Endometrium (tissue), 2 donors: Measurements from ENCODE around the gene PGP.

ENCODE experiments used
- FAIRE-seq: peaks from 2 replicates; lab custom pipeline; 2012; peaks lifted over from hg19 to GRCh38; lab: Jason Lieb, UNC
- donor health status: control.
- donor health status: control.

Gene PGP

DNA sequence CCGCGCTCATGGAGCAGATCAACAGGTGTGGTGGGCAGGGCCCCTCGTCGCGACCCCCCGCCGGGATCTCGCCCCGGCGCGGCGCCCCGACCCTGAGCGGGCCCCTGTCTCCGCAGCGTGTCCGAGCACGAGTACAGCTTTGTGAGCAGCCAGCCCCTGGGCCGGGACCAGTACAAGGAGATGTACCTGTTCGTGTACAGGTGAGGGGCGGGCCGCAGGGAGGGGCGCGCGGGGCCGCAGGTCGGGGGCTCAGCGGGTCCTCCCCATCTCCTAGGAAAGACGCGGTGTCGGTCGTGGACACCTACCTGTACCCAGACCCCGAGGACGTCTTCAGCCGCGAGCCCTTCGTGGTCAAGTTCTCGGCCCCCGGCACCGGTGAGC, 22.5 kb upstream of the PGP start:
- no peak for FAIRE-seq

DNA sequence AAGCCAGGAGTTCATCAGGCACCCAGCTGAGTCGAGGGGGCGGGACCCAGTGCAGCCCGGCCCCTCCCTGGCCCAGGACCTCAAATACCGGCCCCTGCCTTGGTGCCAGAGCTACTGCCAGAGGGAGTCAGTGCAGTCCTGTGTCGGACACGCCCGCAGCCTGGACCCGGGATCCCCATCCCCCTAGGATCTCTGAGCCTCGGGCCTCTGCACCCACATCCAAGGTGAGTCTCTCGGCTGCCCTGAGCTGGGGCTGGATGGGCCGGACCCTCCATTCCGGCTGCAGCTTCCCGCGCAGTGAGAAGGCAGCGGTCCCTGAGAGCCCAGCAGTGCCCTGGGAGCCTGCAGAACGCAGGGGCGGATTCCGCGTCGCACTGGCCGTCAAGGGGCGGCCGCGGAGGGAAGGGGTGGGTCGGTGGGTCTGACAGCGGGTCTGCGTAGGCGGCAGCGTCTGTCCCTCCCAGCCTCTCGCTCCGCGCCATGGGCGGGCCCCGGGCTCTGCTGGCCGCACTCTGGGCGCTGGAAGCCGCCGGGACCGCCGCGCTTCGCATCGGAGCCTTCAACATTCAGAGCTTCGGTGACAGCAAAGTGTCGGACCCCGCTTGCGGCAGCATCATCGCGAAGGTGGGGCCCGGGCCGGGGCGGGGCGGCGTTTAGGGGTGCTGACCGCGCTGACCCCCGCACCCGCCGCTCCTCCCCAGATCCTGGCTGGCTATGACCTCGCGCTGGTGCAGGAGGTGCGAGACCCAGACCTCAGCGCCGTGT, 21.9 kb upstream of the PGP start, which contains the start of gene DNASE1L2:
TSS of gene DNASE1L2 (plus strand) at position 108 of the 765 bp plus-strand sequence. CDS start at position 481, 373 bp downstream.
- FAIRE-seq, result no peak

DNA sequence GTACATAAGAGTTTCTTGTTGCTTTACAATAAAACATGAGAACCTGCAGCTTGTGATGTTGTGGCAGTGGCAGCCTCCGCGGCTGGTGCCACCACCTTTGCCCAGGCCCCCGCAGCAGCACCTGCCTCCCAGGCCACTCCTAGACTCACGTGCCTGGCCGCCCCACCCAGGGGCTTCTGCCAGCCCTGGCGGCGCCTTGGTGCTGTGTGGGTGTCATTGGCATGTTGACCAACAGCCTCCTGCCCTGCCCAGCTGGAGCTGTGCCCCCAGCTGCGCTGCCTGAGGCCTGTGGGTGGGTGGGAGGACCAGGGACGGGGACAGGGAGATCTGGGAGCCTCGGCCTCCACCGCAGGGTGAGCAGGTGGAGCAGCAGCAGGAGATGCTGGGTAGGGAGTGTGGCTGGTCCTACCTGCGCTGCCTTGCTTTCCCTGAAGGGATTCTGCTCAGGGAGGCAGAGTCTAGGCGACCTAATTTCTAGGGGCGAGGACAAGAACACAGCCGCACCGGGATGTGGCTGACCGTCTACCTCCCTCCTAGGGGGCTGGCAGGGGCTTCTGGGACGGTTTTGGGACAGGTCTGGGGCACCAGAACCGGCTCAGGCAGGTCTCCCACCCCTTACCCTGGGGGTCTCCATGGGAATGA, 21.2 kb upstream of the PGP start:
- FAIRE-seq, result no peak

DNA sequence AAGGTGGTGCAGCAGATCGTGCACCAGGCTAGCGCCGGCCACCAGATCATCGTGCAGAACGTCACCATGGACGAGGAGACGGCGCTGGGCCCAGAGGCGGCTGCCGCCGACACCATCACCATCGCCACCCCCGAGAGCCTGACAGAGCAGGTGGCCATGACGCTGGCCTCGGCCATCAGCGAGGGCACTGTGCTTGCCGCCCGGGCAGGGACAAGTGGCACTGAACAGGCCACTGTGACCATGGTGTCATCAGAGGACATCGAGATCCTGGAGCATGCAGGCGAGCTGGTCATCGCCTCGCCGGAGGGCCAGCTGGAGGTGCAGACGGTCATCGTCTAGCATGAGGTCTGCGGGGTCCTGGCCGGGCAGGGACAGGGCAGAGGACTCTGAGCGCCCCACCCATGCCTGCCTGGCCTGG, 20.6 kb upstream of the PGP start:
- FAIRE-seq, result no peak

DNA sequence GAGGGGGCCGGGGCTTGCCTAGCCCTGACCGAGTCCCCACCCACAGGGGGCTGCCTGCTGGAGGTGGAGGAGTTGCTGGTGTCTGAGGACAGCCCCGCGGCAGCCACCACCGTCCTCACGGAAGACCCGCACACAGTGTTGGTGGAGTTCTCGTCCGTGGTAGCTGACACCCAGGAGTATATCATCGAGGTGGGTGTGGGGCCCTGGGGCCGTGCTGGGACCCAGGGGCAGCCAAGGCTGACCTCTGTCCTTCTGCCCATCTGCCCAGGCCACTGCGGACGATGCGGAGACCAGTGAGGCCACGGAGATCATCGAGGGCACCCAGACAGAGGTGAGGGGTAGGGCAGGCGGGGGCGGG, 20.2 kb upstream of the PGP start:
- FAIRE-seq, result no peak

DNA sequence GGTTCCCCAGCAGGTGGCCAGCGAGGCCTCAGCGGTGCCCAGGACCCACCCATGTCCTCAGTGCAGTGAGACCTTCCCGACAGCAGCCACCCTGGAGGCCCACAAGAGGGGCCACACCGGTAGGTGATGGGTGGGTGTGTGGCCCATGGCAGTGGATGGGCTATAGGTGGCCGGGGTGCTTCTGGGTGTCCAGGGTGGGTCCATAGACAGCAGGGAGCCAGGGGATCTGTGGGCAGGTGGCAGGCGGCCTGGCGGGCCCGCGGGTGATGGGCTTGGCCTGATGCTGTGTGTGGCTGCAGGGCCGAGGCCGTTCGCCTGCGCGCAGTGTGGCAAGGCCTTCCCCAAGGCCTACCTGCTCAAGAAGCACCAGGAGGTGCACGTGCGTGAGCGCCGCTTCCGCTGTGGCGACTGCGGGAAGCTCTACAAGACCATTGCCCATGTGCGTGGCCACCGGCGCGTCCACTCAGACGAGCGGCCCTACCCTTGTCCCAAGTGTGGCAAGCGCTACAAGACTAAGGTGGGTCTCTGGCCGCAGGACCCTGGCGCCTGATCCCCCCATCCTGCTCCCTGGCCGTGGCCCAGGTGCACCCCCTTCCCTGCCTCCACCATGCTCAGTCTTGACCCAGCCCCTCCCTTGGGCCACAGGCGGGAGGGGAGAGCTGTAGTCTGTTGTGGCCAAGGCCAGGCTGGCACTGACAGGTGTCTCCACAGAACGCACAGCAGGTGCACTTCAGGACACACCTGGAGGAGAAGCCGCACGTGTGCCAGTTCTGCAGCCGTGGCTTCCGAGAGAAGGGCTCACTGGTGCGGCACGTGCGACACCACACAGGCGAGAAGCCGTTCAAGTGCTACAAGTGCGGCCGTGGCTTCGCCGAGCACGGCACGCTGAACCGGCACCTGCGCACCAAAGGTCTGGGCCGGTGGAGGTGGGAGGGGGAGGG, 19.5 kb upstream of the PGP start:
- FAIRE-seq, result no peak

DNA sequence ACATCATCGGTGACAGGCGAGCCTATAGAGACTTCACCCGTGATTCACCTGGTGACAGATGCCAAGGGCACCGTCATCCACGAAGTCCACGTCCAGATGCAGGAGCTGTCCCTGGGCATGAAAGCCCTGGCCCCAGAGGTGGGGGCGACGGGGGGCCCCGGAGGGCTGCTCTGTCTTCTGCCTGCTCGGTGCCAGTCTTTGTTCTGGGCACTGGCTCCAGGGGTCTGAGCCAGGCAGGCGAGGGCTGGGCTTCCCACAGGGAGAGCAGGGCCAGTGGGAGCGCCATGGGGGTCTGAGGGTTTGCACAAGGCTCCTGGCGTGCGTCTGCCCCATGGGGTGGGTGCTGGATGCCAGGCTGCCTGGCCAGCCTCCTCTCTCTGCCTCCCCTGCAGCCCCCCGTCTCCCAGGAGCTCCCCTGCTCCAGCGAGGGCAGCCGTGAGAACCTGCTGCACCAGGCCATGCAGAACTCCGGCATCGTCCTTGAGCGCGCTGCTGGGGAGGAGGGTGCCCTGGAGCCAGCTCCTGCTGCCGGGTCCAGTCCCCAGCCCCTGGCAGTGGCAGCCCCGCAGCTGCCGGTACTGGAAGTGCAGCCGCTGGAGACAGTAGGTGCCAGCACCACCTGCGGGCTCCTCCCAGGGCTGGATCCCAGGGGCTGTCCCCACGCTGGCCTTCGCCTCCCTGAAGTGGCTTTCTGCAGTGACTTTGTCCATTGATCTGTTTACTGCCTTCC, 18.6 kb upstream of the PGP start:
- no peak for FAIRE-seq

DNA sequence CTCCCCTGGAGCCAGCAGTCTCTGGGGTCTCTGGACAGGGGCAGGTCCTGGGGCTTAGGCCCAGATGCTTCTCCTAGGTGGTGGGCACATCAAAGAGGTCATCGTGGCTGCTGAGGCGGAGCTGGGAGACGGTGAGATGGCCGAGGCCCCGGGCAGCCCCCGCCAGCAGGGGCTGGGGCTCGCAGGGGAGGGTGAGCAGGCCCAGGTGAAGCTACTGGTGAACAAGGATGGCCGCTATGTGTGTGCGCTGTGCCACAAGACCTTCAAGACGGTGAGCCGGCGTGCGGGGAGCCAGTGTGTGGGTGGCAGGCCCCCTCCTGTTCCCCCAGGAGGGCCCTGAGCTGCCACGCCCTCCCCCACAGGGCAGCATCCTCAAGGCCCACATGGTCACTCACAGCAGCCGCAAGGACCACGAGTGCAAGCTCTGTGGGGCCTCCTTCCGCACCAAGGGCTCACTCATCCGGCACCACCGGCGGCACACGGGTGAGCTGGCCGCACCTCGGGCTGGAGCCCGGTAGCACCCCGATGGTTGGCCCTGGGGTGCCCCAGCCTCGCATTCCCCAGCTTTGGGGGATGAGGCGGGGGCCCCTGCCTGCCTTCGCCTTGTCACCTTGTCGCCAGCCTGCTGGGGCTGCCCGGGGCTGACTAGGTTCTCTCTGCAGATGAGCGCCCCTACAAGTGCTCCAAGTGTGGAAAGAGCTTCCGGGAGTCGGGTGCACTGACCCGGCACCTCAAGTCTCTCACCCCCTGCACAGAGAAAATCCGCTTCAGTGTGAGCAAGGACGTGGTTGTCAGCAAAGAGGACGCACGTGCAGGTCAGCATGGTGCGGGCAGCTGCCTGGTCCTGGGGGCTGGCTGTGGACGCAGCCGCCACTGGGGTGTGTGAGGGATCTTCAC, 17.7 kb upstream of the PGP start:
- FAIRE-seq, result no peak

DNA sequence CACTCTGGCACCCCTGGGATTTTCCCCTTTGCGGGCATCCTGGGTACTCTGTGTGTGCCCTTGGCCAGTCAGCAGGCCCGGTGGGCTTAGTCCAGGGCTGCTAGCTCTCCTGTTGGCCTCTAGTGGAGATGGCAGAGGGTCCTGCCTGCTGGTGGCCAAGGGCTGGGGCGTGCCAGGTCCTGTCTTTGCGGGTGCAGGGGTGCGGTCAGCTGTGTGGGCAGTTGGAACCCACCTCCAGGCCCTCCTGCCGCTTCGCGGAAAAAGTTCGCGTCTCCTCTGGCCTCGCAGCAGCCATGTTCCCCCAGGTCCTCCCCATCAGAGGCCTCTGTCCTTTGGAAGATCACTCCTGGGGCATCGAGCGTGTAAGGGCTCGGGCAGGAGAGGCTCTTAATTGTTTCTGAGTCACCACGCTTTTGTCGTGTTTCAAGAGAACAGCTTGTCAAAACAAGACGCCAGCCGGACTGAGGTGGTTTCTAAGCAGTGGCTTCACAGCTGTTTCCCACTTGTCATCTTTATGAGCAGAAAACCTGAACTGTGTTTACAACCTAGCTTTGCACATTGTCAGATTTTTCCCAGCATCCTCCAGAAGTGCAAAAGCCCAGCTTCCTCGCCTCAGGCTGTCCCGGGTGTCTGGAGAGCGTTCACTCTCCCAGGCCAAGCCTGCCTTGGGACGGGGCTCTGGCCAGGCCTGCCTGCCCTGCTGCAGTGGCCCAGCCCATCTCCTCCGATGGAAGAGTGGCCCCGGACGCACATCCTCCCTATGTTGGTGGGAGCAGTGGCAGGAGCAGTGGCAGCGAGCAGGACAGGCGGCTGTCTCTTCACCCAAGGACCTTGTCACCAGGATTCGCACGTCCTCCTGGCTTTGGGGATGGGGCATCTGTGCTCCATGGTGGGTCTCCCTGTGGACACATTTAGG, 16.6 kb upstream of the PGP start:
- FAIRE-seq, result peak; percentile 69

DNA sequence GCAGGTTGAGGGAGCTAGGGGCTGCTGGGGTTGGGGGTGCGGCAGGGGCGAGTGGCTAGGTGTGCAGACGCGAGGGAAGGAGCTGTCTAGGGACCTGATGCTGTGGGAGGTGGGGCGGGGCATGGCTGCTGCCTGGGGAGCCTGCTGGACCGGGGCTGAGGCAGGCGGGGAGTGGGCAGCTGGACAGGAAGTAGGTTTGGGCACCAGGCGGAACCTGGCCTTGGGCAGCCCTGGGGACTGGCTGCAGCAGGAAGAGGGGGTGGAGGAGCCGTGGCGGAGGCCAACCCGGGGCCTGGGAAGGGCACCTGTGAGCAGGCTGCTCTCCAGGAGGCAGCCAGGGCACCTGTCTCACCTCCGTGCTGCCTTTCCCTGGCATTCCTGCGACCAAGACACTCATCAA, 15.7 kb upstream of the PGP start:
- no peak for FAIRE-seq

DNA sequence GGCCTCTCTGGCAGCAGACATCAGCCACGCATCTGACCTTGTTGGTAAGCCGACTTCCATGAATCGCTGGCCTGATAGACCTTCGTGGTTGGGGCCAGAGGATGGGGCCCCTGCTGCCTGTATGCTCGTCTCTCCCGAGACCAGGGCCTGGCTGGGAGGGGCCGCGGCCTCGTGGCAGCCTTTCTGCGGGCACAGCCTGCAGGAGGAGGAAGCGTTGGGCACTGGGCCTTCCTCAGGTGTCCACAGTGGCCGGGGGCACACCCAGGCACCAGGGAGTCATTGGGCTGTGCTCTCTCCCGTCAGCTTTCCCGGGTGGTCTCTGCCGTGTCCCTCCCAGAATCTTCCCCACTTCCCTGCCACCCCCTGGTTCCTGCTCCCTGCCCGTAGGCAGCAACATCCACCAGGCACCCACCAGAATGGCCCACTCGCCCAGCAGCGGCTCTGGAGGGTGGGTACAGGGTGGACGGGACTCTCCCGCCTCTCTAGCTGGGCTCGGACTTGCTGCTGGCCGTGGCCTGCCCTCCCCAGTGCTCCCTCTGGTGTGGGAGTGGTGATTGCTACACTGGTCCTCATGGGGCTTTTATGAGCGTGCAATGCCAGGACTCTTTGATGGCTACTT, 15.1 kb upstream of the PGP start:
- no peak for FAIRE-seq

DNA sequence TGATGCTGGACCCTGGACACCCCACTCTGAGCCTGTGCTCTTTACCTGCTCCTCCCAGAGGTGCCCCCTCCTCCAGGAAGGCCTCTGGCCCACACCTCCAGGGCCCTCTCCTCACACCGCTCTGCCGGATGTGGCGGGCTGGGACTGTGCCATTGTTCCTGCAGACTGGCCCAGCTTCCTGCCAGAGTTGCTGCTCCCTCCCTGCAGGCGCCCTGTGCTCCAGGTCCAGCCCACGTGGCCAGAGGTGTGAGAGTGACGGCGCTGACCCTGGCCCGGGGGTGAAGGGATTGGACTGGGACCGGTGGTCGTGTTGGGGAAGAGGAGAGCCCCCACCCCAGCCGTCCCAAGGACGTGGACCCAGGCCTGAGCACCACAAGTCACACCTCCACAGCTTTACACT, 14.5 kb upstream of the PGP start:
- FAIRE-seq, result no peak

DNA sequence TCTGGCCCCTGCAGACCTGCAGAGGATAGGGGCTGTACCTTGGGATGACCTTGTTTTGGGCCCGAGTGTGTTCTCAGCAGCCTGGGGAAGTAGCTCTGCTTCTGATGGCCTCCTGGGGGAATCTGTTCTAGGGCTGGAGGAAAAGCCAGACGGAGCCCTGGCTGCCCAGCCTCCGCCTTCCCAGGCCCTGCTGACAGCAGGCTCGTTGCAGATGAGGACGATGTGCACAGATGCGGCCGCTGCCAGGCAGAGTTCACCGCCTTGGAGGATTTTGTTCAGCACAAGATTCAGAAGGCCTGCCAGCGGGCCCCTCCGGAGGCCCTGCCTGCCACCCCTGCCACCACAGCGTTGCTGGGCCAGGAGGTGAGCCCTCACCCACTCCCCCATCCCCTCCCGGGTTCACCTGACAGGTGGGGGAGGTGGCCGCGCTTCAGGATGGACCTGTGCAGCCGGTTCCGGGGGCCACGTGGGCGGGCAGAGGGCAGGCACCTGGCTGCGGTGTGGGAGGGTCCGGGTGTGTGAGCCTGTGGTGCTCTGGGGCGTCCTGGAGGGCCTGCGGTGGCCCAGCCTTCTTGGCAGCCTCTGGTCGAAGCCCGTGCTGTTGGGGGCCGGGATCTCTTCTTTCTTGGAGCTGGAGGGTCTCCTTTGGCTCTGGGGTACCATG, 13.7 kb upstream of the PGP start:
- no peak for FAIRE-seq

DNA sequence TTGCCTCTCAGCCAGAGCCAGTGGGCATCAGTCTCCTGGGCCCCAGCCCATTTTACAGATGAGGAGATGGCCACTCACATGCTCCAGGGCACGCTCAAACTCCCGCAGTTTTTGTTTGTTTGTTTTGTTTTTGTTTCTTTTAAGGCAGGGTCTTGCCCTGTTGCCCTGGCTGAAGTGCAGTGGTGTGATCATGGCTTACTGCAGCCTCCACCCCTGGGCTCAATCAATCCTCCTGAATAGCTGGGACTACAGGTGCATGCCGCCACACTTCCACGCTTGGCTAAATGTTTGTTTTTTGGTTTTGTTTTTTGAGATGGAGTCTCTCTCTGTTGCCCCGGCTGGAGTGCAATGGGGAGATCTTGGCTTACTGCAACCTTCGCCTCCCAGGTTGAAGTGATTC, 12.3 kb upstream of the PGP start:
- FAIRE-seq, result no peak

DNA sequence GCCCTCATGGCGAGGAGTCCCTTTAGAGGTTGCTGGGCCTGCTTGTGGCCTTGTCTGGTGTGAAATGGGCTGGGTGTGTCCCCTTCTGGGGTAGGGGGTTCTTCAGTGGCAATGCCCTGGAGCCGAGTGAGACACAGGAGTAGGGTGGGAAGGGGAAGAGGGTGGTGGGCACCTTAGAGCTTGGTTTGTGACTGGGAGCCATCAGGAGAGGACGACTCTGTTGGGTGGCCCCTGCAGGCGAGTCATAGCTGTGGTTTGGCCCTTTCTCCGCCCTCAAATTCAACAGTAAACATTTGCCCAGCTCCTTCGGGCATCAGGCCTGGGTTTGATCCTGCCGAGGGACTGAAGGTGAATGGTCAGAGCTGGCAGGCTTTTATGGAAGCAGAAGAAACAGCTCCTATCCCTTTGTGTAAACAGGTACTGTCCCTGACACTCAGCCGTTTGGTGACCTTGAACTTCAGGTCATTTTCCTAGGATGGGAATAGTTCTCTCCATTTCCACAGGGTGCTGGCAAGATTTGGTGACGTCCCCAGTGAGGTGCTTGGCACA, 11.7 kb upstream of the PGP start:
- FAIRE-seq, result no peak

DNA sequence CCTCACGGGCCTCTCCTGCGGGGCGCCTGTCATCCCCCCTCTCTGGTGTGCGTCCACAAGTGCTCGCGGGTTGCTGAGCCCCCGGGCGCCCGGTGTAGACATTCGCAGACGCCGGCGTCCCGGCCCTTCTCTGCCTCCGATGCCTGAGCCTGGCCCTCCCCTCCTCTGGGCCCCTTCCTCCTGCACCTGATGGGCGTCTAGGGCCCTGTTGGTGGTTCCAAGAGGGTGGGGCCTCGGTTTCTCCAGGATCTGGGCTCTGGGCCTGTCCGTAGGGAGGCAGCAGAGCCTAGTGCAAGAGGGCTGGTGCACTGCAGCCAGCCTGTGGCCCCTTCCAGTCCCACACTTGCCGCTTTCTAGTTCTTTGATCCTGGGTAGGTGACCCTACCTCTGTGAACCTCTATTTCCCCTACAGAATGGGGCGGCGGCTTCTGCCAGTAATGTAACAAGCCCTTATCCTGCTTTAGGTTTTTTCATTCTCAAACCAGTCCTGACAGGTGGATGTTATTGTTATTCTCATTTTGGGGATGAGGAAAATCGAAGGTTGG, 9.4 kb upstream of the PGP start:
- FAIRE-seq, result no peak

DNA sequence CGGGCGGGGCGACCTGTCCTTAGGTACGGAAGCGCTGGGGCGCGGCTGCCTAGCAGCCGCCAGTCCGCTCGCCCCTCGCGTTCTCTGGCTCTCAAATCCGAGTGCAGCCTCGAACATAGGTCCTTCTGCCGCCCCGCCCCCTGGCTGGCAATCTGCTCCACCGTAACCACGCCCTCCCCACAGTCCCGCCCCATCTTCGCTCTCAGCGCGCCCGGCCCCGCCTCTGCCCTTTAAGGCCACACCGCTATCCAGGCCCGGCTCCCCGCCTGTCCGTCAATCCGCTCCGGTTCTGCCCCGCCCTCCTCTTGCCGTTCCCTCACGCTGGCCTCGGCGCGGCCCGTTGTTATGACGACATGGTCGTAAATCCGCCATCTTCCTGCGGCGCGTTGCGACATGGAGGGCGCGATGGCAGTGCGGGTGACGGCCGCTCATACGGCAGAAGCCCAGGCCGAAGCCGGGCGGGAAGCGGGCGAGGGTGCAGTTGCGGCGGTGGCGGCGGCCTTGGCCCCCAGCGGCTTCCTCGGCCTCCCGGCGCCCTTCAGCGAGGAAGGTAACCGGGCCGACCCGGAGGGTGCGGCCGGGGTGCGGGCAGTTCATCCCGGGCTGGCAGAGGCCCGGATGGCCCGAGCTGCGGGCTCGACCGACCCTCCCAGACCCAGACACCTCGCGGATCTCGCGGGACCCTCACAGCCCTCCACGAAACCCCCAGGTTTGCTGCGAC, 8.7 kb upstream of the PGP start, which contains the start of gene E4F1:
TSS of gene E4F1 (plus strand) at position 371 of the 721 bp plus-strand sequence. CDS start at position 394, 23 bp downstream.
- FAIRE-seq, result peak; percentile 74

DNA sequence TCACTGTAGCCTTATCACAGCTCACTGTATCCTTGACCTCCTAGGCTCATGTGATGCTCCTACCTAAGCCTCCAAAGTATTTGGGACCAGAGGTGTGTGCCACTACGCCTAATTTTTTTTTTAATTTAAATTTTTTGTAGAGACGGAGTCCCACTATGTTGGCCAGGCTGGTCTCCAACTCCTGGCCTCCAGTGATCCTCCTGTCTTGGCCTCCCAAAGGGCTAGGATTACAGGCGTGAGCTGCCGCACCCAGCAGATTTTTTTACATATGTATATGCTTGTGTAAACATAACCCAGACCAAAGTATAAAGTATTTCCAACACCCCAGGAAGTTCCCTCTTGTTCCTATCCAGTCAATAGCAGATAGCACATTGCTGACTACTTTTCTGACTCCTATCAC, 1.7 kb upstream of the PGP start:
- no peak for FAIRE-seq
